ENCODE results near the gene ADARB2. TPM values are rescaled to one million over a fixed set of nuclear protein-coding genes. Genes with fewer than 3 reads are reported as not detected.
A peak's percentile ranks its signal among the peaks of the same experiment; 100 is the strongest.
"Not testable (repeated sequence)": the region's sequence is repeated elsewhere in the genome, so short reads cannot be mapped to it uniquely, and the experiment has no call there.

The ADARB2 gene
- total and polyA plus RNA-seq, 5 donors from 2014 or later, result 0.27 to 2.9 (median 0.69) TPM; not detected in 1

- Histone ChIP-seq H3K27ac (ENCODE audit: insufficient read depth, low read length, poor library complexity, severe bottlenecking) (no peak overlapping the region), H3K4me1 (ENCODE audit: control insufficient read depth, insufficient read depth, low read length, poor library complexity, severe bottlenecking) (no peaks in the 10 kb centered on the region), H3K36me3 (ENCODE audit: control insufficient read depth, insufficient read depth, low read length) (no peaks in the 10 kb centered on the region), H3K27me3 (ENCODE audit: control insufficient read depth, insufficient read depth, low read length) (no peaks in the 10 kb centered on the region), H3K4me3 (ENCODE audit: low read depth, low read length) (no peak overlapping the region), H3K9me3 (ENCODE audit: control insufficient read depth in 2 of 2, low read length in 2 of 2) (peaks cover 8 to 11% of the 10 kb centered on the region in 2 experiments)
- Mint-ChIP-seq H3K27me3 (peaks cover 15% of the 10 kb centered on the region), H3K36me3 (no peaks in the 10 kb centered on the region), H3K27ac (no peak overlapping the region), H3K4me1 (no peaks in the 10 kb centered on the region), H3K4me3 (no peak overlapping the region), H3K9me3 (peaks cover 0 to 18% (median 5%) of the 10 kb centered on the region in 7 donors)
- ATAC-seq (ENCODE audit: low read depth in 2 of 2) (no peak), DNase-seq (no peak)
Observed at GRCh38 chr10:1434202-1434601, 303.1 kb downstream of the ADARB2 start.

- H3K27ac Mint-ChIP-seq, result no peak overlapping the region
- no peaks in the 10 kb centered on the region for H3K36me3 Mint-ChIP-seq
- ATAC-seq (ENCODE audit: low read depth in 2 of 2), result no peak
- Histone ChIP-seq H3K9me3 (ENCODE audit: control insufficient read depth in 2 of 2, low read length in 2 of 2) (peaks cover 8 to 11% of the 10 kb centered on the region in 2 experiments), H3K27ac (ENCODE audit: insufficient read depth, low read length, poor library complexity, severe bottlenecking) (no peak overlapping the region), H3K4me1 (ENCODE audit: control insufficient read depth, insufficient read depth, low read length, poor library complexity, severe bottlenecking) (no peaks in the 10 kb centered on the region), H3K27me3 (ENCODE audit: control insufficient read depth, insufficient read depth, low read length) (no peaks in the 10 kb centered on the region), H3K36me3 (ENCODE audit: control insufficient read depth, insufficient read depth, low read length) (no peaks in the 10 kb centered on the region), H3K4me3 (ENCODE audit: low read depth, low read length) (no peak overlapping the region)
- peaks cover 0 to 18% (median 5%) of the 10 kb centered on the region in 7 donors for H3K9me3 Mint-ChIP-seq
- no peak for DNase-seq
- no peak overlapping the region for H3K4me3 Mint-ChIP-seq
- no peaks in the 10 kb centered on the region for H3K4me1 Mint-ChIP-seq
- peaks cover 10% of the 10 kb centered on the region for H3K27me3 Mint-ChIP-seq
Observed at GRCh38 chr10:1432161-1432560, 305.2 kb downstream of the ADARB2 start.

- Mint-ChIP-seq H3K27me3 (peaks cover 10% of the 10 kb centered on the region), H3K36me3 (no peaks in the 10 kb centered on the region), H3K4me3 (no peak overlapping the region), H3K27ac (no peak overlapping the region), H3K9me3 (peaks cover 0 to 18% (median 5%) of the 10 kb centered on the region in 7 donors), H3K4me1 (no peaks in the 10 kb centered on the region)
- Histone ChIP-seq H3K4me3 (ENCODE audit: low read depth, low read length) (no peak overlapping the region), H3K27ac (ENCODE audit: insufficient read depth, low read length, poor library complexity, severe bottlenecking) (no peak overlapping the region), H3K4me1 (ENCODE audit: control insufficient read depth, insufficient read depth, low read length, poor library complexity, severe bottlenecking) (no peaks in the 10 kb centered on the region), H3K36me3 (ENCODE audit: control insufficient read depth, insufficient read depth, low read length) (no peaks in the 10 kb centered on the region), H3K9me3 (ENCODE audit: control insufficient read depth in 2 of 2, low read length in 2 of 2) (peaks cover 8 to 11% of the 10 kb centered on the region in 2 experiments), H3K27me3 (ENCODE audit: control insufficient read depth, insufficient read depth, low read length) (no peaks in the 10 kb centered on the region)
- ATAC-seq (ENCODE audit: low read depth in 2 of 2) (no peak), DNase-seq (no peak)
Observed at GRCh38 chr10:1431229-1431628, 306.1 kb downstream of the ADARB2 start.

DNA sequence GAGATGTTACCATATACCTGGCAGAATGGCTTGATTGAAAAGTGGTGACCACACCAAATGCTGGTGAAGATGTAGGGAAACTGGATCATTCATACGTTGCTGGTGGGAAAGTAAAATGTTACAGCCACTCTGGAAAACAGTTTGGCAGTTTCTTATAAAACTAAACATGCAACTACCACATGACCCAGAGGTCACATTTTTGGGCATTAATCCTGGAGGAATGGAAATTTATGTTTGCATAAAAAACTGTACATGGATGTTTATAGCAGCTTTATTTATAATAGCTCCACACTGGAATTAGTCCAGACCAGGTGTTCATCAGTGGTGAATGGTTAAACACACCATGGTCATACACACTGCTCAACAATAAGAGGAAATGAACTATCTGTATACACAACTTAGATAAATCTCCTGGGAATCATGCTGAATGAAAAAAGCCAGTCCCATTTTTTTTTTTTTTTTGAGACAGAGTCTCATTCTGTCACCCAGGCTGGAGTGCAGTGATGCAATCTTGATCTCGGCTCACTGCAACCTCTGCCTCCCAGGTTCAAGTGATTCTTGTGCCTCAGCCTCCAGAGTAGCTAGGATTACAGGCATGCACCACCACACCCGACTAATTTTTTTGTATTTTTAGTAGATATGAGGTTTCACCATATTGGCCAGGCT lies 309.7 kb downstream of the ADARB2 start:
- not testable (repeated sequence) for DNase-seq; H3K27ac Mint-ChIP-seq; H3K4me1 ChIP-seq (ENCODE audit: control insufficient read depth, insufficient read depth, low read length, poor library complexity, severe bottlenecking)

GRCh38 chr10:1426786-1427185 lies 310.5 kb downstream of the ADARB2 start:
- Histone ChIP-seq H3K4me1 (ENCODE audit: control insufficient read depth, insufficient read depth, low read length, poor library complexity, severe bottlenecking) (no peaks in the 10 kb centered on the region), H3K27ac (ENCODE audit: insufficient read depth, low read length, poor library complexity, severe bottlenecking) (no peak overlapping the region)

More for the DNA sequence above, 309.7 kb downstream of the ADARB2 start:
- peaks cover 8 to 11% of the 10 kb centered on the region in 2 experiments for H3K9me3 ChIP-seq (ENCODE audit: control insufficient read depth in 2 of 2, low read length in 2 of 2)
- H3K4me3 ChIP-seq (ENCODE audit: low read depth, low read length); H3K36me3 ChIP-seq (ENCODE audit: control insufficient read depth, insufficient read depth, low read length); H3K27me3 ChIP-seq (ENCODE audit: control insufficient read depth, insufficient read depth, low read length); H3K4me1 Mint-ChIP-seq; ATAC-seq (ENCODE audit: low read depth in 2 of 2); H3K36me3 Mint-ChIP-seq; H3K27ac ChIP-seq (ENCODE audit: insufficient read depth, low read length, poor library complexity, severe bottlenecking); H3K27me3 Mint-ChIP-seq; H3K4me3 Mint-ChIP-seq: not testable (repeated sequence)
- peaks cover 0 to 18% (median 5%) of the 10 kb centered on the region in 7 donors for H3K9me3 Mint-ChIP-seq

GRCh38 chr10:1425879-1426278 lies 311.4 kb downstream of the ADARB2 start:
- Mint-ChIP-seq H3K27ac (no peak overlapping the region), H3K4me3 (no peak overlapping the region), H3K4me1 (peaks cover 0 to 3% (median under 1%) of the 10 kb centered on the region in 4 donors), H3K27me3 (peaks cover 15% of the 10 kb centered on the region), H3K36me3 (no peaks in the 10 kb centered on the region), H3K9me3 (peaks cover 0 to 12% (median 5%) of the 10 kb centered on the region in 7 donors)
- no peaks in the 10 kb centered on the region for H3K27me3 ChIP-seq (ENCODE audit: control insufficient read depth, insufficient read depth, low read length)
- H3K36me3 ChIP-seq (ENCODE audit: control insufficient read depth, insufficient read depth, low read length), result no peaks in the 10 kb centered on the region
- DNase-seq (no peak), ATAC-seq (ENCODE audit: low read depth in 2 of 2) (peak in 1 of 2 donors; percentile 12)
- H3K27ac ChIP-seq (ENCODE audit: insufficient read depth, low read length, poor library complexity, severe bottlenecking), result no peak overlapping the region
- no peak overlapping the region for H3K4me3 ChIP-seq (ENCODE audit: low read depth, low read length)
- no peaks in the 10 kb centered on the region for H3K4me1 ChIP-seq (ENCODE audit: control insufficient read depth, insufficient read depth, low read length, poor library complexity, severe bottlenecking)
- H3K9me3 ChIP-seq (ENCODE audit: control insufficient read depth in 2 of 2, low read length in 2 of 2), result peaks cover 1 to 6% of the 10 kb centered on the region in 2 experiments

More at GRCh38 chr10:1426786-1427185, 310.5 kb downstream of the ADARB2 start:
- H3K27me3 Mint-ChIP-seq, result peaks cover 10% of the 10 kb centered on the region
- Histone ChIP-seq H3K27me3 (ENCODE audit: control insufficient read depth, insufficient read depth, low read length) (no peaks in the 10 kb centered on the region), H3K4me3 (ENCODE audit: low read depth, low read length) (no peak overlapping the region), H3K9me3 (ENCODE audit: control insufficient read depth in 2 of 2, low read length in 2 of 2) (peaks cover 8 to 10% of the 10 kb centered on the region in 2 experiments), H3K36me3 (ENCODE audit: control insufficient read depth, insufficient read depth, low read length) (no peaks in the 10 kb centered on the region)
- no peak for ATAC-seq (ENCODE audit: low read depth in 2 of 2)
- H3K4me1 Mint-ChIP-seq, result no peaks in the 10 kb centered on the region
- DNase-seq, result no peak
- H3K9me3 Mint-ChIP-seq, result peaks cover 0 to 16% (median 5%) of the 10 kb centered on the region in 7 donors
- H3K36me3 Mint-ChIP-seq, result no peaks in the 10 kb centered on the region
- no peak overlapping the region for H3K27ac Mint-ChIP-seq
- H3K4me3 Mint-ChIP-seq, result no peak overlapping the region

- H3K27ac ChIP-seq (ENCODE audit: insufficient read depth, low read length, poor library complexity, severe bottlenecking), result no peak overlapping the region
- H3K27me3 Mint-ChIP-seq, result peaks cover 22% of the 10 kb centered on the region
- no peaks in the 10 kb centered on the region for H3K9me3 ChIP-seq (ENCODE audit: control insufficient read depth in 2 of 2, low read length in 2 of 2)
- H3K27ac Mint-ChIP-seq, result no peak overlapping the region
- H3K4me3 ChIP-seq (ENCODE audit: low read depth, low read length), result no peak overlapping the region
- H3K4me1 ChIP-seq (ENCODE audit: control insufficient read depth, insufficient read depth, low read length, poor library complexity, severe bottlenecking), result peaks cover 5% of the 10 kb centered on the region
- H3K4me1 Mint-ChIP-seq, result peaks cover 2 to 10% (median 7%) of the 10 kb centered on the region in 4 donors
- peaks cover 0 to 2% (median under 1%) of the 10 kb centered on the region in 7 donors for H3K9me3 Mint-ChIP-seq
- H3K36me3 ChIP-seq (ENCODE audit: control insufficient read depth, insufficient read depth, low read length), result no peaks in the 10 kb centered on the region
- H3K27me3 ChIP-seq (ENCODE audit: control insufficient read depth, insufficient read depth, low read length), result no peaks in the 10 kb centered on the region
- no peak for ATAC-seq (ENCODE audit: low read depth in 2 of 2)
- DNase-seq, result no peak
- H3K4me3 Mint-ChIP-seq, result no peak overlapping the region
- no peaks in the 10 kb centered on the region for H3K36me3 Mint-ChIP-seq
Observed at GRCh38 chr10:1424648-1425047, 312.7 kb downstream of the ADARB2 start.
